H9 (cell line): ENCODE results near the gene KLHL13. TPM values are rescaled to one million over a fixed set of nuclear protein-coding genes. Genes with fewer than 3 reads are reported as not detected.

Source experiments
- DNase-seq: peaks from one replicate; pipeline ENCODE4 v3.0.0-alpha.2; 2017
- H2AFZ ChIP-seq: one replicate; pipeline ENCODE4 v1.6.1; 2013; ENCODE audit warnings: mild to moderate bottlenecking, low read length, control low read depth, moderate library complexity
- H2AK5ac ChIP-seq: 2 replicates; pipeline ENCODE4 v1.6.1; 2013; ENCODE audit warnings: low read length, control low read depth, mixed read lengths; ENCODE audit not compliant: insufficient read length
- H2BK120ac ChIP-seq: one replicate; pipeline ENCODE4 v1.6.1; 2013; ENCODE audit warnings: low read depth, mild to moderate bottlenecking, low read length, control low read depth, inconsistent platforms; ENCODE audit not compliant: poor library complexity, severe bottlenecking
- H2BK12ac ChIP-seq: 2 replicates; pipeline ENCODE4 v1.6.1; 2013; ENCODE audit warnings: low read length, control low read depth, mixed read lengths, low read depth; ENCODE audit not compliant: insufficient read length
- H2BK15ac ChIP-seq: 2 replicates; pipeline ENCODE4 v1.6.1; 2013; ENCODE audit warnings: low read depth, low read length, control low read depth
- H2BK20ac ChIP-seq: one replicate; pipeline ENCODE4 v1.6.1; 2013; ENCODE audit warnings: low read depth, mild to moderate bottlenecking, low read length, control low read depth, inconsistent platforms; ENCODE audit not compliant: poor library complexity, severe bottlenecking
- H2BK5ac ChIP-seq: 2 replicates; pipeline ENCODE4 v1.6.1; 2013; ENCODE audit warnings: low read length, control low read depth, mixed read lengths; ENCODE audit not compliant: insufficient read length
- H3K14ac ChIP-seq: 2 replicates; pipeline ENCODE4 v1.6.1; 2013; ENCODE audit warnings: low read length, control low read depth; ENCODE audit not compliant: insufficient read depth
- H3K18ac ChIP-seq: 2 replicates; pipeline ENCODE4 v1.6.1; 2013; ENCODE audit warnings: low read depth, mild to moderate bottlenecking, mixed read lengths, low read length, control low read depth; ENCODE audit not compliant: insufficient read length
- H3K23ac ChIP-seq: 2 replicates; pipeline ENCODE4 v1.6.1; 2013; ENCODE audit warnings: low read length, control low read depth, mixed read lengths, low read depth; ENCODE audit not compliant: insufficient read length
- H3K23me2 ChIP-seq: 2 replicates; pipeline ENCODE4 v1.6.1; 2013; ENCODE audit warnings: low read depth, mild to moderate bottlenecking, mixed read lengths, low read length, control low read depth; ENCODE audit not compliant: insufficient read length, poor library complexity, severe bottlenecking
- H3K27ac ChIP-seq: 2 replicates; pipeline ENCODE4 v1.5.1; 2013; ENCODE audit warnings: low read length, control low read depth, mixed read lengths, low read depth; ENCODE audit not compliant: insufficient read length
- H3K27me3 ChIP-seq: 2 replicates; pipeline ENCODE4 v1.6.1; 2013; ENCODE audit warnings: low read length, control low read depth, inconsistent platforms; ENCODE audit not compliant: insufficient read depth
- H3K4ac ChIP-seq: 2 replicates; pipeline ENCODE4 v1.6.1; 2013; ENCODE audit warnings: low read depth, mild to moderate bottlenecking, control low read depth, inconsistent platforms, low read length, moderate library complexity
- H3K4me1 ChIP-seq: 2 replicates; pipeline ENCODE4 v1.6.1; 2013; ENCODE audit warnings: low read length, control low read depth, inconsistent platforms; ENCODE audit not compliant: insufficient read depth
- H3K4me2 ChIP-seq: 2 replicates; pipeline ENCODE4 v1.6.1; 2013; ENCODE audit warnings: low read length, control low read depth, mixed read lengths; ENCODE audit not compliant: insufficient read length, insufficient read depth
- H3K56ac ChIP-seq: 2 replicates; pipeline ENCODE4 v1.6.1; 2013; ENCODE audit warnings: low read depth, mild to moderate bottlenecking, mixed read lengths, low read length, control low read depth; ENCODE audit not compliant: insufficient read length
- H3K79me1 ChIP-seq: 2 replicates; pipeline ENCODE4 v1.6.1; 2013; ENCODE audit warnings: low read depth, mild to moderate bottlenecking, moderate library complexity, low read length, control low read depth, inconsistent platforms; ENCODE audit not compliant: insufficient read depth, poor library complexity, severe bottlenecking
- H3K79me2 ChIP-seq: 2 replicates; pipeline ENCODE4 v1.6.1; 2013; ENCODE audit warnings: low read length, control low read depth, inconsistent platforms; ENCODE audit not compliant: insufficient read depth
- H3K9ac ChIP-seq: 2 replicates; pipeline ENCODE4 v1.6.1; 2013; ENCODE audit warnings: low read length, control low read depth, mixed read lengths; ENCODE audit not compliant: insufficient read length; ENCODE audit errors: extremely low read depth
- H3K9me3 ChIP-seq: one replicate; pipeline ENCODE4 v1.6.1; 2013; ENCODE audit warnings: low read depth, low read length, inconsistent platforms; ENCODE audit not compliant: control insufficient read depth
- H3T11ph ChIP-seq: one replicate; pipeline ENCODE4 v1.6.1; 2013; ENCODE audit warnings: mild to moderate bottlenecking, low read length, control low read depth, inconsistent platforms
- H4K20me1 ChIP-seq: one replicate; pipeline ENCODE4 v1.6.1; 2013; ENCODE audit not compliant: control insufficient read depth, insufficient read length, insufficient read depth
- H4K5ac ChIP-seq: 2 replicates; pipeline ENCODE4 v1.6.1; 2013; ENCODE audit warnings: low read depth, mild to moderate bottlenecking, mixed read lengths, low read length, control low read depth; ENCODE audit not compliant: insufficient read length
- H4K8ac ChIP-seq: replicated peaks from 2 replicates; pipeline ENCODE4 v1.6.1; 2013; ENCODE audit warnings: low read length, control low read depth, mixed read lengths, low read depth; ENCODE audit not compliant: insufficient read length
- H4K91ac ChIP-seq: 2 replicates; pipeline ENCODE4 v1.6.1; 2013; ENCODE audit warnings: low read depth, mild to moderate bottlenecking, moderate library complexity, mixed read lengths, low read length, control low read depth; ENCODE audit not compliant: insufficient read length
- H3K27ac Mint-ChIP-seq, 3 experiments: 2 replicates in 2 of 3; 3 replicates in 1 of 3; pipeline ENCODE4 v1.8.0; 2020 to 2021; ENCODE audit warnings: mixed read lengths in 3 of 3, mild to moderate bottlenecking in 1 of 3, moderate library complexity in 1 of 3
- H3K27me3 Mint-ChIP-seq: 2 replicates; pipeline ENCODE4 v1.8.0; 2021; ENCODE audit warnings: low read depth, mild to moderate bottlenecking, moderate library complexity, mixed read lengths
- H3K36me3 Mint-ChIP-seq, 3 experiments: 2 replicates in 2 of 3; 3 replicates in 1 of 3; pipeline ENCODE4 v1.8.0; 2020 to 2021; ENCODE audit warnings: low read depth in 3 of 3, mixed read lengths in 3 of 3; ENCODE audit not compliant: insufficient read depth in 1 of 3
- H3K4me1 Mint-ChIP-seq, 2 experiments: 2 replicates each; pipeline ENCODE4 v1.8.0; 2020; ENCODE audit warnings: mixed read lengths in 2 of 2
- H3K4me3 Mint-ChIP-seq, 2 experiments: 2 replicates in 1 of 2; 3 replicates in 1 of 2; pipeline ENCODE4 v1.8.0; 2020 to 2021; ENCODE audit warnings: mild to moderate bottlenecking in 2 of 2, mixed read lengths in 2 of 2, moderate library complexity in 1 of 2
- H3K9me3 Mint-ChIP-seq, 2 experiments: 2 replicates in 1 of 2; 3 replicates in 1 of 2; pipeline ENCODE4 v1.8.0; 2020; ENCODE audit warnings: mild to moderate bottlenecking in 2 of 2, mixed read lengths in 2 of 2, moderate library complexity in 1 of 2
- WGBS: extraction: QIAGEN DNeasy Blood & Tissue Kit; methylation state at CpG from one replicate; pipeline ENCODE4 v1.1.7; 2013; ENCODE audit warnings: missing lambda C conversion rate, low lambda C conversion rate, mixed read lengths; ENCODE audit not compliant: insufficient read length; ENCODE audit errors: extremely low coverage; 5-methylcytosine and 5-hydroxymethylcytosine counted together
- total RNA-seq: library from RNA; stranded (reverse); gene quantifications from 2 replicates; pipeline ENCODE4 v1.2.1, GENCODE V29; 2021
- TF ChIP-seq, protein P1 (sequence below): fragments of 200-600 bp; sonication (generic); conservative IDR thresholded peaks from 3 replicates; pipeline ENCODE4 v1.8.0; 2021; ENCODE audit warnings: antibody characterized with exemption, mild to moderate bottlenecking

Gene KLHL13
- total RNA-seq, 1 experiment from 2014 or later = 4.1 TPM

DNA sequence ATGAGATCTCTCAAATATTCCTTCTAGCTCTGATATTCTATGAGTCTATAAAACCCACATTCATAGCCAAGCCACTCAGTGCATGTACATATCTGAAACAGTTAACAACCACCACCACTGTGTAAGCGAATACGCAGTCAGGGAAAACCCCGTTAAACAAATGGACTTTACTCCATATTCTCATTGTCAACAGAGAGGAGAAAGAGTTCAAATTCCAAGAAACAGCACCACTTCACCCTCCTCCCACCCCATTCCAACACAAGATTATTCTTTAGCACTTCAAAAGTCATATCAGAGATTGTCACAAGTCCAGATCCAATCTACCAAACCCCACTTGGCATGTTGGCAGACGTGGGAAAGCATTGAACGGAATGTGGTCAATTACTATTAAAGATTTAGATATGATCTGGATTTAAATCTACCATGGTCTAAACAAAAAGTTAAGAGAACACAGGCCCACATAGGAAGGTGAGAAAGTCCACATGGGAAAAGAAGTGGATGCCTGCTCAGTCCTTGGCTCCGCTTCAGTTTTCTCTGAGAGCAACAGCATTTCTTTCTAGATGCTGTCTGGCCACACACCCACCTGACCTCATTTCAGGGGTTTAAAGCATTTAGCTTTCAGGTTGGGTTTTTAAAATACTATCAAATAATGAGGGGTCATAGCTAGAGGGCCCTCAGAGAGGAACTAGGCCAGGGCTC lies 39.8 kb upstream of the KLHL13 start:
- Histone ChIP-seq H3K27ac (no peak overlapping the region), H4K8ac (no peak overlapping the region), H4K5ac (no peak overlapping the region), H3K79me1 (no peaks in the 10 kb centered on the region), H2BK5ac (no peak overlapping the region), H2AFZ (no peak overlapping the region), H4K20me1 (no peaks in the 10 kb centered on the region), H2BK120ac (no peak overlapping the region), H2BK20ac (no peak overlapping the region), H2BK15ac (no peak overlapping the region), H3K56ac (no peak overlapping the region), H3K4me1 (no peaks in the 10 kb centered on the region), H3K9ac (no peak overlapping the region), H3K4ac (no peak overlapping the region), H3K79me2 (no peaks in the 10 kb centered on the region), H3K9me3 (peaks cover 32% of the 10 kb centered on the region), H3K4me2 (no peak overlapping the region), H3T11ph (no peak overlapping the region), H2BK12ac (no peak overlapping the region), H2AK5ac (no peak overlapping the region), H4K91ac (no peak overlapping the region), H3K14ac (no peak overlapping the region), H3K23ac (no peak overlapping the region), H3K27me3 (no peaks in the 10 kb centered on the region), H3K18ac (no peak overlapping the region), H3K23me2 (no peaks in the 10 kb centered on the region)
- no peak for DNase-seq
- no peaks in the 10 kb centered on the region for H3K4me1 Mint-ChIP-seq
- no peak overlapping the region for H3K27ac Mint-ChIP-seq
- TF ChIP-seq, protein P1, sequence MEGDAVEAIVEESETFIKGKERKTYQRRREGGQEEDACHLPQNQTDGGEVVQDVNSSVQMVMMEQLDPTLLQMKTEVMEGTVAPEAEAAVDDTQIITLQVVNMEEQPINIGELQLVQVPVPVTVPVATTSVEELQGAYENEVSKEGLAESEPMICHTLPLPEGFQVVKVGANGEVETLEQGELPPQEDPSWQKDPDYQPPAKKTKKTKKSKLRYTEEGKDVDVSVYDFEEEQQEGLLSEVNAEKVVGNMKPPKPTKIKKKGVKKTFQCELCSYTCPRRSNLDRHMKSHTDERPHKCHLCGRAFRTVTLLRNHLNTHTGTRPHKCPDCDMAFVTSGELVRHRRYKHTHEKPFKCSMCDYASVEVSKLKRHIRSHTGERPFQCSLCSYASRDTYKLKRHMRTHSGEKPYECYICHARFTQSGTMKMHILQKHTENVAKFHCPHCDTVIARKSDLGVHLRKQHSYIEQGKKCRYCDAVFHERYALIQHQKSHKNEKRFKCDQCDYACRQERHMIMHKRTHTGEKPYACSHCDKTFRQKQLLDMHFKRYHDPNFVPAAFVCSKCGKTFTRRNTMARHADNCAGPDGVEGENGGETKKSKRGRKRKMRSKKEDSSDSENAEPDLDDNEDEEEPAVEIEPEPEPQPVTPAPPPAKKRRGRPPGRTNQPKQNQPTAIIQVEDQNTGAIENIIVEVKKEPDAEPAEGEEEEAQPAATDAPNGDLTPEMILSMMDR = no peak
- WGBS = no CpG with 5 or more reads among the region's 6 CpGs
- H3K4me3 Mint-ChIP-seq = no peak overlapping the region
- peaks cover 0 to 65% of the 10 kb centered on the region in 2 experiments; a peak in 3 of 5 replicates for H3K9me3 Mint-ChIP-seq
- H3K36me3 Mint-ChIP-seq = no peaks in the 10 kb centered on the region
- H3K27me3 Mint-ChIP-seq = no peaks in the 10 kb centered on the region; the same call in 1 of the 2 replicates
